ENCODE measurements around the gene GREB1L.

Gene GREB1L

DNA sequence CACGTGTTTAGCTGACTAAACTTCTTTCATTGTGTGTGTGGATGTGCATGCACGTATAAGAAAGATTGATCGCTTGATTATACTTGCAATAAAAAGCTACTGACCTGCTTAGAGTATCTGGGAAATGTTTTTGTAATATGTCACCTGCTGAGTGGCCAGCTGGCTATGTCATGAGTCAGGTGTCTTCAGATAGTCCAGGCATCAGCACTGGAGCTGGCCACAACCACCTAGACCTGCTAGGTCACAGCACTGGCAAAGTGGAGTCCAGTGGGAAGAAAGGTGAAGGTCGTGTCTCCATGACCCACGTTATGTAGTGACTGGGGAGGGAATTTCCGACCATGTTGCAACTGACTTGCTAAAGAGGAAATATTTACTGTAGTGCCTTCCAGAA is 211.5 kb downstream of the GREB1L start:
- no peak overlapping the region for H3K27ac Mint-ChIP-seq
- H3K4me3 Mint-ChIP-seq, result no peak overlapping the region
- H3K27me3 Mint-ChIP-seq, result peaks cover 23% of the 10 kb centered on the region
- H3K4me1 Mint-ChIP-seq, result no peaks in the 10 kb centered on the region
- ATAC-seq, result no peak
- no peaks in the 10 kb centered on the region for H3K36me3 Mint-ChIP-seq
- H3K9me3 Mint-ChIP-seq, result no peaks in the 10 kb centered on the region

DNA sequence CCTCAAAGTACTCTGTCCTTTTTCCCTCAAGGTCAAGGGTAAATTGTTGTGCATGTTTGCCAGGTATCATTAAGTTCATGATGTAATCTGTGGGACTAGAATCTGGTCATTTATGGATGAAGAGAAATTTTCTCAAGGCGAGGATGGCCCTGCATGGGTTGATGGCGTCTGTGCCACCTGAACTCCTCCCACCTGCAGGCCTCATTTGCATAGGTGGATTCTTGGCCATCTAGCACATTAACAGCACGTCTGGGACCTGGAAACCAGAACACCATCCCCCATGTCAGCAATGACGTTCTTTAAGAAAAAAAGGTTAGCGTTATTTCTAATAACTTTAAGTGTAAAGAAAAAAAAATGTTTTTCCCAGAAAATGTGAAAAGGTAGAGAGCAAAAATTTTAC is 212.7 kb downstream of the GREB1L start:
- Mint-ChIP-seq H3K9me3 (no peaks in the 10 kb centered on the region), H3K27me3 (peaks cover 23% of the 10 kb centered on the region), H3K4me1 (no peaks in the 10 kb centered on the region), H3K27ac (no peak overlapping the region), H3K36me3 (no peaks in the 10 kb centered on the region), H3K4me3 (no peak overlapping the region)
- no peak for ATAC-seq

DNA sequence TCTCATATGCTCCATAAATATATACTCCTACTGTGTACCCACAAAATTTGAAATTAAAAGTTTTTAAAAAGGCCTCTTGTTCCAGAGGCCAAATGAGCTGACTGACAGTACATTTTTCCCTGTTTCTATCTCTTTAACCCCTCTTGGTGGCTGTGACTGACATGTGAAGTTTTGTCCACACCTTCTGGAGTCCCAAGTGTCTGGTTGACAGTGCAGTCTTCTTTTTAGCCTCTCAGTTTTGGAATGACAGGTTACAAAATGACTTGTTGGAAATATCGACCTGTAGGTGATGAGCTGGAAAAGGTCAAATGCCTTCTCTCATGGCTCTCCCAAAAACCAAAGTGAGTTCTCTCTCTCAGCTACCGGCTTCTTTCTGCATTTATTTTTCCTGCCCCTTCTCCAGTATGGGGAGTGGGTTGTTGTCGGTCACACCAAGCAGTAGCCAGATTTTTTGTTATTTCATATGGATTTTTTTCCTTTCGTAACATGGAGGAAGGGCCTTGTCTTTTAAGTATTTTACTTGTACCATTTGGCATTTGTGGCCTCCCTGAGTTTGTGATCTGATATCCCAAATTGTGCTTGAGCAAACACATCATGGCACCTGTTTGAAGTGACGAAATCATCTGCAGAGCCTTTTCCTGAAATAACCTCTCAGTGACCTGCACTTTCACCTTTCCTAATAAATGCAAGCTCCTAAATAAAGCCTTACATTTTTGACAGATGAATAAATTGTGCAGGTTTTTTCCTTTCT is 214.6 kb downstream of the GREB1L start:
- no peak for ATAC-seq
- Mint-ChIP-seq H3K27ac (no peak overlapping the region), H3K27me3 (peaks cover 29% of the 10 kb centered on the region), H3K36me3 (no peaks in the 10 kb centered on the region), H3K4me1 (no peaks in the 10 kb centered on the region), H3K4me3 (no peak overlapping the region), H3K9me3 (no peaks in the 10 kb centered on the region)

DNA sequence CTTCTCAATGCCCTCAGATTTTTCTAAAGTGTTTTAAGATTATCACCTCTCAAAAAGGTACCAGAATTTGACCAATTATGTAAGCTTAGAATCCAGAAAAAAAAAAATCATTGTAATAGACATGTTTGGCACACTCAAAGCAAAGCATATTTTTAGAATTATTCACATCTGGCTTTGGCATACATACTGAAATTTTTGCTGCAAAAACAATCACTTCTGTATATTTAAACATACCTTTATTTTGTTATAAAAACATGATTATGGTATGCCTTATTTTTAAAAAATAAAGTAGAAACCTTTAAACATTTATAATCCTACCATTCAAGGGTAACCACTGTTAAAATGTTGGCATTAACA is 215.1 kb downstream of the GREB1L start:
- H3K4me3 Mint-ChIP-seq, result no peak overlapping the region
- no peak for ATAC-seq
- H3K4me1 Mint-ChIP-seq, result no peaks in the 10 kb centered on the region
- H3K27ac Mint-ChIP-seq, result no peak overlapping the region
- peaks cover 27% of the 10 kb centered on the region for H3K27me3 Mint-ChIP-seq
- H3K36me3 Mint-ChIP-seq, result no peaks in the 10 kb centered on the region
- H3K9me3 Mint-ChIP-seq, result no peaks in the 10 kb centered on the region

DNA sequence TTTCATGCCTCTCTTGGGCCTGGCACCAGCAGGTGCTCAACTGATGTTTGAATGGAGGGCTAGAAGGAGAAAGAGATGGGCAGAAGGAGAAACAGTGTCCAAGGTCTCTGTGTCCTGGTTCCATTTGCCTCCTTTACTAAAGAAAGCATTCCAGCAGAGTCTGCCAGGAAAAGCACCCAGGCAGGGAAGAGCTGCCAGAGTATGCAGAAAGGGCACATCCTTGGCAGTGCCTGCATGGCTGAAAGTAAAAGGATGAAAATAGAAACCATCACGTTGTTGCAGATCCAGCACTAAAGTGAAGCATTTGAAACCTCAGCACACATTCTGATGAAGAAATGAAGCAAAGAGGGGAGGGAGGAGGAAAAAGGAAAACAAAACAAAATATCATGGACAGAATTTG is 216.3 kb downstream of the GREB1L start:
- H3K4me1 Mint-ChIP-seq, result no peaks in the 10 kb centered on the region
- no peaks in the 10 kb centered on the region for H3K36me3 Mint-ChIP-seq
- H3K27me3 Mint-ChIP-seq, result peaks cover 24% of the 10 kb centered on the region
- no peaks in the 10 kb centered on the region for H3K9me3 Mint-ChIP-seq
- H3K27ac Mint-ChIP-seq, result no peak overlapping the region
- ATAC-seq, result no peak
- no peak overlapping the region for H3K4me3 Mint-ChIP-seq

DNA sequence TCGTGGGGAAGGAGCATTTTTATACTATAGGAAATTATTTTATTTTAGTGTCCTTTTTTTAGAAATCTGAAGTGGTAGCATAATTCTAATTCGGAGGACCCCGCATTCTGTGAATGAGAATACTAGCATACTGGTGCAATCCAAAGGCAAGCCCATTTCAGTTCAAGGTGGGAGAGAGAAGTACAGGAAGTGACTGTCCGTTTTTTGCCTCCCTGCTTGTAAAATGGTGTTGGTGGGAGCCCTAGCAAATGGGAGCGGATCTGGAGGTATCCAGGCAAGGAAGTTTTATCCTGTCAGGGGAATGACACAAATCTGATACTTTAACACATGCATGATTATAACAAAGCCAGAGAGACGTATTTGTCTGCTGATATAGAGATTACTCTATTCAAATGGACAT is 216.8 kb downstream of the GREB1L start:
- H3K27me3 Mint-ChIP-seq, result peaks cover 27% of the 10 kb centered on the region
- H3K27ac Mint-ChIP-seq, result no peak overlapping the region
- no peak for ATAC-seq
- H3K4me3 Mint-ChIP-seq, result no peak overlapping the region
- no peaks in the 10 kb centered on the region for H3K9me3 Mint-ChIP-seq
- no peaks in the 10 kb centered on the region for H3K4me1 Mint-ChIP-seq
- H3K36me3 Mint-ChIP-seq, result no peaks in the 10 kb centered on the region

DNA sequence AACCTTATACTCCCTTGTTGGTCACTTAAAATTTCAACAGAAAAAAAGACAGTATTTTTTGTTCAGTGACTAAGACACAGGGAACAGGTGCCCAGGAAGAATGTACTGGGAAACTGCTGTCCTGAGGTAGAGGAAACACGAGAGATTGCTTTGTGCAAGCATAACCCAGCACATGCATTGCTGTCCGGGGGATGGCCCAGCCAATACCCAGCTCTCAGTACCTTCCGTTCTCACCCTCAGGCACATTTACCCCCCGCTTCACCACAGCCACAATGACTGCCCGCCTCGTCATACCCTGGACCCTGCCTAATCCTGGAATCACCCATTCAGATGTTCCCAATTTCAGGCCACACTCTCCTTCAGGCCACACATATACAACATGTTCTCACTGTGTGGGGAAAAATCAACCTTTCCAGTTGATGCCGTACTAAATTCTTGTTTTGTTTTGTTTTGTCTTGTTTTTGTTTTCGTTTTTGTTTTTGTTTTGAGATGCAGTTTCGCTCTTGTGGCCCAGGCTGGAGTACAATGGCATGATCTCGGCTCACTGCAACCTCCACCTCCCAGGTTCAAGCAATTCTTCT is 217.8 kb downstream of the GREB1L start:
- H3K36me3 Mint-ChIP-seq, result no peaks in the 10 kb centered on the region
- H3K4me1 Mint-ChIP-seq, result no peaks in the 10 kb centered on the region
- H3K27me3 Mint-ChIP-seq, result peaks cover 37% of the 10 kb centered on the region
- H3K4me3 Mint-ChIP-seq, result no peak overlapping the region
- no peak overlapping the region for H3K27ac Mint-ChIP-seq
- ATAC-seq, result no peak
- H3K9me3 Mint-ChIP-seq, result no peaks in the 10 kb centered on the region

DNA sequence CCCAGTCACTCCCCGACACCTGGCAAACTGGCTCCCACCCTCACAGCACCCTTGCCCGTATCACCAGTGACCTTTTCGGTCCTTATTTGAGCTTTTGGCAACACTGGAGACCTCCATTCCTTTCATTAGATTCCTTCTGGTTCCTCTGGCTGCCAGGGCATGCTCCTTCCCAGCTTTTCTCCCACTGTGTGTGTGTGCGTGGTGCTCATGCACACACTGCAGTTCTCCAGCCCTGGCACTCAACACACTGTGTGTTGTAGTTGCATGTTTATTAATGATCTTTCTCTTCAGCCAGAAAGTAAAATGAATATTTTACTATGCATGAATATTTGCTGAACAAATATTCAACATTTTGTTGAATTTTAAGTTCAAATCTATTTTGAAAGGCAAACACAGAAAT is 219.4 kb downstream of the GREB1L start:
- H3K9me3 Mint-ChIP-seq, result no peaks in the 10 kb centered on the region
- H3K27me3 Mint-ChIP-seq, result peaks cover 40% of the 10 kb centered on the region
- H3K4me3 Mint-ChIP-seq, result no peak overlapping the region
- no peak for ATAC-seq
- H3K36me3 Mint-ChIP-seq, result no peaks in the 10 kb centered on the region
- H3K27ac Mint-ChIP-seq, result no peak overlapping the region
- no peaks in the 10 kb centered on the region for H3K4me1 Mint-ChIP-seq

DNA sequence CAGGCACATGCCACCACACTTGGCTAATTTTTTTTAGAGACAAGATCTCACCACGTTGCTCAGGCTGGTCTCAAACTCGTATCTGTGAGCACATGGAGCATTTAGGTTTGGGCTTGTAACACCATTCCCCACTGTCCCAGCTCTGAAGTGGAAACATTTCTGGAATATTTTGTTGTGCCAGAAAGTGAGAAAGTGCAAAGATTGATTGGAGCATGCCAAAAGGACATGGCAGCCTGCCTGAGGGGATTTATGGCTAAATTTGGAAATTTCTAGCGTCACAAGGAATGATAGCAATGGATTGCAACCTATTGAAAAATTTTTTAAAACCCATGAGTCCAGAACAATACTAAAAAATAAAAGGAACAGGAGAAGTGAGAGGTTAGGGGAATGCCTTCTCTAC is 221.7 kb downstream of the GREB1L start:
- Mint-ChIP-seq H3K27ac (no peak overlapping the region), H3K4me1 (no peaks in the 10 kb centered on the region), H3K4me3 (no peak overlapping the region), H3K9me3 (no peaks in the 10 kb centered on the region), H3K36me3 (no peaks in the 10 kb centered on the region), H3K27me3 (peaks cover 35% of the 10 kb centered on the region)
- no peak for ATAC-seq

DNA sequence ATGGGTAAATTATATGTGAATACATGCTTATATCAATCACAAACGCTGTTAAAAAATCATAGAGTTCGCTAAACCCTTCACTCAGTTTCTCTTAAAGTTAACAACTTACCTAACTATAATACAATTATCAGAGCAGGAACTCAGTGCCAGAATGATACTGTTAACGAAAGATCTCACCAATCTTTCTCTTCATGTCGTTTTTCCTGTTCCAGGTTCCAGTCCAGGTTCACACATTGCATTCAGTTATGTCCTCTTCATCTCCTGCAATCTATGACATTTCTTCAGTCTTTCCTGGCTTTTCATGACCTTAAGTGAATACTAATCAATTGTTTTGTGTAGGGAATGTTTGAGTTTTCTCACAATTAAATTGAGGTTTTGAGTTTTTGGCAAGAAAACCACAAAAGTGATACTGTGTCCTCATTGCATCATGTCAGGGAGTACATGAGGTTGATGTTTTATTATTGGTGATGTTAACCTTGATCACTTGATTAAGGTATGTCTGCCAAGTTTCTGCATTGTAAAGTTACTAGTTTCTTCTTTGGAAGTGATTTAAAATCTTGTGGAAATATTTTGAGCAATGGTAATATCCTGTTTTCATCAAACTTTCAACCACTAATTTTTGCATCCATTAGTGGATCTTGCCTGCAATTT is 226.6 kb downstream of the GREB1L start:
- H3K27ac Mint-ChIP-seq, result no peak overlapping the region
- no peaks in the 10 kb centered on the region for H3K36me3 Mint-ChIP-seq
- H3K4me1 Mint-ChIP-seq, result no peaks in the 10 kb centered on the region
- peaks cover 2% of the 10 kb centered on the region for H3K9me3 Mint-ChIP-seq
- no peak overlapping the region for H3K4me3 Mint-ChIP-seq
- peaks cover 21% of the 10 kb centered on the region for H3K27me3 Mint-ChIP-seq
- ATAC-seq, result no peak

DNA sequence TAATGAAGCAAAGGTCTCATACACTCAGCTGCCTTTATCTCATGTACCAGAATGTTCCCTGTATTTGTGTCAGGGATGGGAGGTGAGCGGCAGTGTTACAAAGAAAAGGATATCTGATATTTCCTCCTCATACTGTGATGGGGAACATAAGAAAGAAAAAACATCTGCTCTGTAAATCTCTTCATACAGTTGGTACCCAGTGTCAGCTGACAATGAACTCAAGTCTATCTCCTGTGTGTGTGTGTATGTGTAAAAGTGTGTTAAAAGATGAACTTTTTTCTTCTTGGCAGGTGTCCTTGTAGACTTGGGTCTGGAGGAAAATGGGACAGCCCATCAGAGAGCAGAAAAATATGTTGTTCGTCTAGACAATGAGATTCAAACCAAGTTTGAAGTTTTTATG is 230.7 kb downstream of the GREB1L start:
- no peak for ATAC-seq
- Mint-ChIP-seq H3K27me3 (peaks cover 22% of the 10 kb centered on the region), H3K9me3 (peaks cover 3% of the 10 kb centered on the region), H3K4me1 (no peaks in the 10 kb centered on the region), H3K27ac (no peak overlapping the region), H3K4me3 (no peak overlapping the region), H3K36me3 (no peaks in the 10 kb centered on the region)

DNA sequence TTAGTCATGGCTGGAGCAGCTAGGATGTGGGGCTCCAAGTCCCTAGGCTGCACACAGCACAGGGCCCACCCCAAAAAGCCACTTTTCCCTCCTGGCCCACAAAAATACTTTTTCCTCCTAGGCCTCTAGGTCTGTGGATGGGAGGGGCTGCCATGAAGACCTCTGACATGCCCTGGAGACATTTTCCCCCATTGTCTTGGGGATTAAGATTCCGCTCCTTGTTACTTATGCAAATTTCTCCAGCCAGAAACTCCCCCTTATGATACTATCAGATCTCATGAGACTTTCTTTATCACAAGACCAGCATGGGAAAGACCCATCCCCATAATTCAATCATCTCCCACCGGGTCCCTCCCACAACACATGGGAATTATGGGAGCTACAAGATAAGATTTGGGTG is 232.6 kb downstream of the GREB1L start:
- Mint-ChIP-seq H3K27ac (no peak overlapping the region), H3K36me3 (no peaks in the 10 kb centered on the region), H3K27me3 (peaks cover 22% of the 10 kb centered on the region), H3K9me3 (peaks cover 3% of the 10 kb centered on the region), H3K4me1 (no peaks in the 10 kb centered on the region), H3K4me3 (no peak overlapping the region)
- ATAC-seq, result no peak

DNA sequence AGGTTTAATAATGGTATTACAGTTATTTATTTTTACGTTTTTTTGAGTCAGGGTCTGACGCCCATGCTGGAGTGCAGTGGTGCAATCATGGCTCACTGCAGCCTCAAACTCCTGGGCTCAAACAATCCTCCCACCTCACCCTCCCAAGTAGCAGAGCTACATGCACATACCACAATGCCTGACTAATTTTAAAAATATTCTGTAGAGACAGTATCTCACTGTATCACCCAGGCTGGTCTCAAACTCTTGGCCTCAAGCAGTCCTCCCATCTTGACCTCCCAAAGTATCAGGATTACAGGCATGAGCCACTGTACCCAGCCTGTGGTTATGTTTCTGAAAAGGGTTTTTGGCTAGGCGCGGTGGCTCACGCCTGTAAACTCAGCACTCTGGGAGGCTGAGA is 237.7 kb downstream of the GREB1L start:
- Mint-ChIP-seq H3K36me3 (no peaks in the 10 kb centered on the region), H3K9me3 (no peaks in the 10 kb centered on the region), H3K4me3 (no peak overlapping the region), H3K27ac (no peak overlapping the region), H3K27me3 (peaks cover 17% of the 10 kb centered on the region), H3K4me1 (no peaks in the 10 kb centered on the region)
- ATAC-seq, result no peak

DNA sequence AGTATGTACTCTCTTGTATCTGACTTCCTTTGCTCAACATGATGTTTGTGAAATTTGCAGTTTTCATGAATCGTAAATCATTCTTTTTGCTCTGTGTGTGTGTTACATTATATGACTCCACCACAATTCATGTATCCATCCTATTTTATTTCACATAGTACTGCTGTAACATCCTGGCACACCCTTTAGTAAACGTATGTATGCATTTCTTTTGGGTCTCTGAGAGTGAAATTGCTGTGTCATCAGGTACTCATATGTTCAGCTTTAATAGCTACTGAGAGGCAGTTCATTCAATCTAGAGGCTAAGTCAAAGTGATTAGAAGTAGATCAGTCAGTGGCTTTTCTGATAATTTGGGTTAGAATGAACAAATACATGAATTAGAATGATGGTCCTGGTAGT is 239.7 kb downstream of the GREB1L start:
- H3K4me3 Mint-ChIP-seq, result no peak overlapping the region
- H3K9me3 Mint-ChIP-seq, result no peaks in the 10 kb centered on the region
- no peak for ATAC-seq
- no peaks in the 10 kb centered on the region for H3K4me1 Mint-ChIP-seq
- H3K27me3 Mint-ChIP-seq, result peaks cover 9% of the 10 kb centered on the region
- no peaks in the 10 kb centered on the region for H3K36me3 Mint-ChIP-seq
- no peak overlapping the region for H3K27ac Mint-ChIP-seq

DNA sequence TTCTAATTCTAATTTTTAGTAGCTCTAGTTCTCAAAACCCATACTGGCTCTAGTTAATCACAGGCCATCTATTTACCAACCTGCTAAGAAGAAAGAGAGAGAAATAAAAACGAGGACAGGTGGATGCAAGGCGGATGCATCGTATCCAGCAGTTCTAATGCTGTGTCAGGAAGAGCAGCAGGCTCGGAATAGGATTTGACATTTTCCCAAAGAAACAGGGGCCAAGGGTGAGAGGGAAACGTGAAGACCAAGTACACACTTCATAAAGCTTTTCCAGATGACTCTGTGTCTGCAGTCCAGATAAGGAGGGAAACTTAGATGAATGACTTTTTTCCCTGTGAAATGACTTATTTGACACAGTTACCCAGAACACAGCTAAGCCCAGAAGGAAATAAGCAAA is 241.0 kb downstream of the GREB1L start:
- Mint-ChIP-seq H3K4me3 (no peak overlapping the region), H3K27ac (no peak overlapping the region), H3K27me3 (peaks cover 9% of the 10 kb centered on the region), H3K36me3 (no peaks in the 10 kb centered on the region), H3K9me3 (no peaks in the 10 kb centered on the region), H3K4me1 (no peaks in the 10 kb centered on the region)
- ATAC-seq, result no peak

Measured in stimulated activated memory B cell treated with anti-CD40 and anti-IgM and Interleukin-4, amounts not matched to agents 10 μg/mL and 1 μg/mL and 100 μg/mL, for 72 hours (primary cell).